ENCODE measurements around the gene TSHZ2. TPM values are rescaled to one million over a fixed set of nuclear protein-coding genes. Genes with fewer than 3 reads are reported as not detected.

Gene TSHZ2
- total and polyA plus RNA-seq, 2 donors (not counting 3 experiments of a cell fraction or from before 2014, with no cell fraction given) = not detected

DNA sequence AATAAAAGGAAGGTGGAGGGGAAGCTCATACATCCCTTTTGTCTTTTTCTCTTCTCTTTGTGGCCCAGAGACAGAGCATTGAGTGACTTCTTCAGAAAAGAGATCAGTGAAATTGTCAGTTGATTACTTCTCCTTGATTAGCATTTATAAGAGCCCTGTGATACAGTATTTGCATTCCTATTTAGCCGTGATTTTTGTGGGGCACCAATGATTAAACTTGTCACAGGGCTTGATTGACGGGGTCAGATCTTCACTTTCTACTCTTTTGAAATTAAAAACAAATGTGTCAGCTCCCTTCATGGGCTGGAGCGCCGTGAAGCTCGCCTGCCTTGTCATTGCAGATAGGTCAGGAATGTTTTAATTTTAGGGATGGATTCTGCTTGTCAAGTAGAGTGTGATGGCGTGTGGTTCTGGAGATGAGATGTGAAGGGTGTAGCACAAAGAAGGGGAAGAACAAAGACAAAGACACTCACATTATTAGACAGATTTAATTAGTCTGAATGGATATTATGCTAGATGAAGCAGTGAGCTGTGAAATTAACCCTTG, 454.7 kb downstream of the TSHZ2 start:
- FAIRE-seq (no peak), DNase-seq (ENCODE audit: low read depth, low spot score) (no peak)
- no peaks in the 10 kb centered on the region for H3K9me1 ChIP-seq (replicated peaks; ENCODE audit: control insufficient read depth, extremely low read depth, insufficient read depth, low read length)
- TF ChIP-seq FOS (IDR thresholded peaks at IDR 0.05; ENCODE audit: borderline replicate concordance, insufficient read depth, low read length) = no peak
- TF ChIP-seq GATA2 (IDR thresholded peaks at IDR 0.05; ENCODE audit: insufficient read depth, insufficient read length, low read depth, low read length) = no peak
- no peak for TF ChIP-seq POLR2AphosphoS5 (IDR thresholded peaks at IDR 0.05; ENCODE audit: insufficient read depth, low read depth, low read length)
- TF ChIP-seq JUN (IDR thresholded peaks at IDR 0.05; ENCODE audit: borderline replicate concordance, insufficient read depth, insufficient read length, low read depth) = no peak
- TF ChIP-seq MYC (IDR thresholded peaks at IDR 0.05; ENCODE audit: low read depth, low read length) = no peak
- TF ChIP-seq POLR2A (IDR thresholded peaks at IDR 0.05; ENCODE audit: low read depth, low read length) = no peak
- TF ChIP-seq EZH2 (IDR thresholded peaks at IDR 0.05; ENCODE audit: borderline replicate concordance, low read depth, low read length, severe bottlenecking) = no peak
- TF ChIP-seq MAX (IDR thresholded peaks at IDR 0.05; ENCODE audit: insufficient read depth, insufficient read length) = no peak
- no peak for TF ChIP-seq CTCF (IDR thresholded peaks at IDR 0.05; ENCODE audit: extremely low read depth in 1 of 2, insufficient read depth in 1 of 2, low read depth in 1 of 2, low read length in 2 of 2)
- no peaks in the 10 kb centered on the region for H3K79me2 ChIP-seq (ENCODE audit: control insufficient read depth, insufficient read depth, low read length)
- H3K27ac ChIP-seq (ENCODE audit: insufficient read depth, low read depth, low read length) = no peak overlapping the region
- H3K27me3 ChIP-seq (ENCODE audit: control insufficient read depth in 2 of 2, insufficient read depth in 2 of 2, low read length in 2 of 2) = no peaks in the 10 kb centered on the region
- no peaks in the 10 kb centered on the region for H3K9me3 ChIP-seq (replicated peaks; ENCODE audit: control insufficient read depth, insufficient read depth, low read length)
- no TSS peak for BruUV-seq (replicated peaks)
- H2AFZ ChIP-seq (ENCODE audit: low read depth, low read length) = no peak overlapping the region
- intact Hi-C loops (cut with micrococcal nuclease) (no loop called here), dilution Hi-C loops (cut with MboI; ENCODE audit: extremely low pct_ligation_motif_present, low sequenced_read_pairs) (no loop called here)
- H4K20me1 ChIP-seq (replicated peaks; ENCODE audit: control insufficient read depth, extremely low read depth, insufficient read depth, low read length) = no peaks in the 10 kb centered on the region
- ChIA-PET POLR2A (no interaction called here), CTCF (interaction anchor here (0.9 kb wide), 1 partner anchor 9 kb away, joined by 3 read pairs; no protein-coding TSS in a partner anchor)
- H3K4me3 ChIP-seq (replicated peaks in 1 of 3; ENCODE audit: insufficient read depth in 1 of 3, low read depth in 1 of 3, low read length in 3 of 3) = no peak overlapping the region
- H3K4me2 ChIP-seq (ENCODE audit: insufficient read depth, low read length) = no peak overlapping the region
- no peak overlapping the region for H3K9ac ChIP-seq (replicated peaks; ENCODE audit: extremely low read depth, insufficient read depth, low read length)
- H3K36me3 ChIP-seq (ENCODE audit: control insufficient read depth in 2 of 2, extremely low read depth in 1 of 2, insufficient read depth in 2 of 2, low read length in 2 of 2) = no peaks in the 10 kb centered on the region
- H3K4me1 ChIP-seq (ENCODE audit: control insufficient read depth, extremely low read depth, insufficient read depth, low read length) = no peaks in the 10 kb centered on the region
